Measurements from ENCODE around the gene FLAD1. TPM values are rescaled to one million over a fixed set of nuclear protein-coding genes. Genes with fewer than 3 reads are reported as not detected.

Gene FLAD1
- total RNA-seq, 1 donor, result 20.6 TPM

DNA sequence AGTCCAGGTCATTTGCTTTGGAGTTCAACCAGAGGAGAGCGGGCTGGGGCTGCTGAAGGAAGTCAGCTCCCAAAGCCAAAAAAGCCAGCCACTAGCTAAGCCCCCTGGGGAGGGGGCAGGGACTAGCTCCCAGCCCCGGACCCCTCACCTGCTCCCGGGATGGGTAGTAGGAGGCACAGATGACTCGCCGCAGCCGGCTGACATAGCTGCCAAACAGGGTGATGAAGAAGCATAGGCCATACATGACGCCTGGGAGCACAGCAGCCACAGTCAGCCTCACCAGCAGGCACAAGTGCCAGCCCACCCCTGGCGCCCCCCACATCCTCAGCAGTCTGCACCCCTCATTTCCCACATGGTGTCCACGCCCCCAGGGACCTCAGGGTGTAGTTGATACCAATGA, 43.0 kb downstream of the FLAD1 start:
- no peaks in the 10 kb centered on the region for H3K4me1 ChIP-seq (ENCODE audit: insufficient read depth, low read length)
- H4K20me1 ChIP-seq (ENCODE audit: insufficient read depth, low read length), result no peaks in the 10 kb centered on the region
- no peaks in the 10 kb centered on the region for H3K27me3 ChIP-seq (ENCODE audit: insufficient read depth, low read length)
- H3K4me3 ChIP-seq (ENCODE audit: insufficient read depth, low read length), result no peak overlapping the region
- no peaks in the 10 kb centered on the region for H3K79me2 ChIP-seq (ENCODE audit: insufficient read depth, low read length)
- no peaks in the 10 kb centered on the region for H3K9me3 ChIP-seq (ENCODE audit: low read depth, low read length)
- H2AFZ ChIP-seq (ENCODE audit: low read length), result no peak overlapping the region
- H3K36me3 ChIP-seq (ENCODE audit: insufficient read depth, low read length), result no peaks in the 10 kb centered on the region
- TF ChIP-seq, protein P1, sequence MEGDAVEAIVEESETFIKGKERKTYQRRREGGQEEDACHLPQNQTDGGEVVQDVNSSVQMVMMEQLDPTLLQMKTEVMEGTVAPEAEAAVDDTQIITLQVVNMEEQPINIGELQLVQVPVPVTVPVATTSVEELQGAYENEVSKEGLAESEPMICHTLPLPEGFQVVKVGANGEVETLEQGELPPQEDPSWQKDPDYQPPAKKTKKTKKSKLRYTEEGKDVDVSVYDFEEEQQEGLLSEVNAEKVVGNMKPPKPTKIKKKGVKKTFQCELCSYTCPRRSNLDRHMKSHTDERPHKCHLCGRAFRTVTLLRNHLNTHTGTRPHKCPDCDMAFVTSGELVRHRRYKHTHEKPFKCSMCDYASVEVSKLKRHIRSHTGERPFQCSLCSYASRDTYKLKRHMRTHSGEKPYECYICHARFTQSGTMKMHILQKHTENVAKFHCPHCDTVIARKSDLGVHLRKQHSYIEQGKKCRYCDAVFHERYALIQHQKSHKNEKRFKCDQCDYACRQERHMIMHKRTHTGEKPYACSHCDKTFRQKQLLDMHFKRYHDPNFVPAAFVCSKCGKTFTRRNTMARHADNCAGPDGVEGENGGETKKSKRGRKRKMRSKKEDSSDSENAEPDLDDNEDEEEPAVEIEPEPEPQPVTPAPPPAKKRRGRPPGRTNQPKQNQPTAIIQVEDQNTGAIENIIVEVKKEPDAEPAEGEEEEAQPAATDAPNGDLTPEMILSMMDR (IDR thresholded peaks at IDR 0.05; ENCODE audit: extremely low read depth, low read depth, low read length), result no peak
- DNase-seq (ENCODE audit: insufficient read length, low spot score, missing footprints), result no peak
- H3K4me2 ChIP-seq (ENCODE audit: insufficient read depth, low read length), result no peak overlapping the region
- H3K27ac ChIP-seq (ENCODE audit: low read depth, low read length), result no peak overlapping the region

DNA sequence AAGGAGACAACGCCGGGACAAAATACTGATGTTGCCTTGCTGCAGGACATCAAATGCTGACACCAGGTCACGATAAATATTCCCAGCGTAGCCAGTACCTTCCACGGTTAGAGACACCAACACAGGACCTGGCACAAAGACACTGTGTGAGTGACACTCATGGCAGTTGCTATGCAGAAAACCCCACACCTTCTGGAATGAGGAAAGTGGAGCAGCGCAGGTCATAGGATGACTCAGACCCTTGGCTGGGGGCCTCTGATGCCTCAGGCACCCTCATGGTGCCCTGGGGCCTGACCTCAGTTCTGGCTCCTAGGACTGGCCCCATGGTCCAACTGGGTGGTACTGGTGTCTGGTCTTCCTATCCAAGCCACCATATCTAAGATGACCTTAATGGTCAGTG, 43.4 kb downstream of the FLAD1 start:
- TF ChIP-seq, protein P1 (IDR thresholded peaks at IDR 0.05; ENCODE audit: extremely low read depth, low read depth, low read length), result no peak
- DNase-seq (ENCODE audit: insufficient read length, low spot score, missing footprints), result no peak
- Histone ChIP-seq H2AFZ (ENCODE audit: low read length) (no peak overlapping the region), H3K79me2 (ENCODE audit: insufficient read depth, low read length) (no peaks in the 10 kb centered on the region), H3K9me3 (ENCODE audit: low read depth, low read length) (no peaks in the 10 kb centered on the region), H3K27me3 (ENCODE audit: insufficient read depth, low read length) (no peaks in the 10 kb centered on the region), H3K4me3 (ENCODE audit: insufficient read depth, low read length) (no peak overlapping the region), H3K36me3 (ENCODE audit: insufficient read depth, low read length) (no peaks in the 10 kb centered on the region), H3K27ac (ENCODE audit: low read depth, low read length) (no peak overlapping the region), H3K4me1 (ENCODE audit: insufficient read depth, low read length) (no peaks in the 10 kb centered on the region), H4K20me1 (ENCODE audit: insufficient read depth, low read length) (no peaks in the 10 kb centered on the region), H3K4me2 (ENCODE audit: insufficient read depth, low read length) (no peak overlapping the region)

DNA sequence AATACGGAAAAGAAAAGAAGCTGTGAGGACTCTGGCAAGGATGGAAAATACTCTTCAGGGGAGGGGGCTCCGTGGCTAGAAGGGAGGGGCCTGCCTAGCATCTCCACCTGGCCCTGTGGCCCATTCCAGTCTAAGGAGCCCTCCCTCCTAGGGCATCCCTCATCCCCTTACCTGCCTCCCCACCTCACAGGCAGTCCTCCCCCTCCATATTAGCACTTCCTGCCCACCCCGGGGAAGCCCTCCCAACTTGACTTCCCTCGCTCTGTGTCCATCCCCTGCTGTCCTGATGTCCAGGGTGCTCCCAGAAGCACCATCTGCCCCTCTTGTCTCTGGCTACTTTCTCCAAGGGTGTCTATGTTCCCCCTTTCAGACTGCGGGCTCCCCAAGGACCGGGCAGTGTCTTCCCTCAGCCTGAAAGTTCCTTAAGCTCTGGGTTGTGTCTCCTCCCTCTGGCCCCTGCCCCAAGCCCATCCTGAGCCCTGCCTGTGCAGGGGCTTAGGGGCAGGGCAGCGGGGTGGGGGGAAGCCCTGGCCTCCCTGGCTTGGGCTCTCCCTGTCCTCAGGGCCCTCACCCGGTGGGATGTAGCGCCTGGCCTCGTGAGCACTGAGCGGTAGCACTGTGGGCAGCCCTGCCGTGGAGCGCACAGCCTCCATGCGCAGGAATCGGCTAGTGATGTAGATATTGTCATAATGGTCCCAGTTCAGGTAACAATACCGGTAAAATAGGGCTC, 46.5 kb downstream of the FLAD1 start:
- Histone ChIP-seq H2AFZ (ENCODE audit: low read length) (no peak overlapping the region), H3K27me3 (ENCODE audit: insufficient read depth, low read length) (peaks cover 3% of the 10 kb centered on the region), H3K4me2 (ENCODE audit: insufficient read depth, low read length) (no peak overlapping the region), H3K9me3 (ENCODE audit: low read depth, low read length) (no peaks in the 10 kb centered on the region), H4K20me1 (ENCODE audit: insufficient read depth, low read length) (no peaks in the 10 kb centered on the region), H3K4me3 (ENCODE audit: insufficient read depth, low read length) (no peak overlapping the region), H3K79me2 (ENCODE audit: insufficient read depth, low read length) (no peaks in the 10 kb centered on the region), H3K36me3 (ENCODE audit: insufficient read depth, low read length) (no peaks in the 10 kb centered on the region), H3K27ac (ENCODE audit: low read depth, low read length) (no peak overlapping the region), H3K4me1 (ENCODE audit: insufficient read depth, low read length) (no peaks in the 10 kb centered on the region)
- TF ChIP-seq, protein P1 (IDR thresholded peaks at IDR 0.05; ENCODE audit: extremely low read depth, low read depth, low read length), result no peak
- DNase-seq (ENCODE audit: insufficient read length, low spot score, missing footprints), result no peak

DNA sequence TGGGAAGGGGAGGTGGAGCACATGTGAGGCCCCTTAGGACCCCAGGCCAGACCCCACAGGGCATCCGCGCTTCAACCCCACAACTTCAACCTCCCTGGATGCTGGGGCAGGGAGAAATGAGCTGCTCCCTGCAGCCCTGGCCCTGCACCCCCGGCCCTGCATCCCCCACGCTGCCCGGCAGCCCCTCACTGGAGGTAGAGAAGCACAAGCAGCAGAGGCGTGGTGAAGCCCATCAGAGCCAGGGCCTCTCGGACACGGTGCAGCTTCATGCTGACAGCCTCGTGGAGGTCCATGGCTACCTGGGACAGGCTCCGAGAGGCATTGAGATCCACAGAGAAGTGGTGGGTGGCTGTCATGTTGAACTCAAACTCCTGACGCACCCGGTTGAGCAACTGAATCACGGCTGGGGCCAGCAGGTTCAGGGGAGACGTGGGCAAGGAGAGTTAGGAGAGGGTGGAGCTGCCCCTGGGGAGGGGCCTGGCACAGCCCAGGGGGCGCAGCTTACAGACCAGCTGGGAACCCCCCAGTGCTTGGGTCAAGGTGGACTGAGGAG, 47.2 kb downstream of the FLAD1 start:
- Histone ChIP-seq H3K4me1 (ENCODE audit: insufficient read depth, low read length) (no peaks in the 10 kb centered on the region), H3K36me3 (ENCODE audit: insufficient read depth, low read length) (no peaks in the 10 kb centered on the region), H3K27me3 (ENCODE audit: insufficient read depth, low read length) (peaks cover 3% of the 10 kb centered on the region), H3K27ac (ENCODE audit: low read depth, low read length) (no peak overlapping the region), H3K4me3 (ENCODE audit: insufficient read depth, low read length) (no peak overlapping the region), H3K9me3 (ENCODE audit: low read depth, low read length) (no peaks in the 10 kb centered on the region), H4K20me1 (ENCODE audit: insufficient read depth, low read length) (no peaks in the 10 kb centered on the region), H2AFZ (ENCODE audit: low read length) (no peak overlapping the region), H3K79me2 (ENCODE audit: insufficient read depth, low read length) (no peaks in the 10 kb centered on the region), H3K4me2 (ENCODE audit: insufficient read depth, low read length) (no peak overlapping the region)
- TF ChIP-seq, protein P1 (IDR thresholded peaks at IDR 0.05; ENCODE audit: extremely low read depth, low read depth, low read length), result no peak
- DNase-seq (ENCODE audit: insufficient read length, low spot score, missing footprints), result no peak
